HL-60 (cell line): ENCODE results near the gene GPR135.

Source experiments
- DNase-seq, 2 experiments: peaks; one replicate each; pipeline ENCODE4 v3.0.0-alpha.2; 2010 to 2020; ENCODE audit warnings: low read depth in 1 of 2, low spot score in 1 of 2
- H3K27ac ChIP-seq: fragments of 250-450 bp; sonication (Bioruptor Pico); replicated peaks from 2 replicates; pipeline ENCODE4 v1.5.1; 2020; ENCODE audit warnings: mild to moderate bottlenecking, moderate library complexity
- H3K27me3 ChIP-seq: fragments of 250-450 bp; sonication (Bioruptor Pico); 2 replicates; pipeline ENCODE4 v1.5.1; 2021; ENCODE audit warnings: mild to moderate bottlenecking, moderate library complexity; ENCODE audit not compliant: insufficient read depth, poor library complexity, severe bottlenecking
- H3K4me3 ChIP-seq: replicated peaks from 2 replicates; pipeline ENCODE4 v1.5.1; 2011; ENCODE audit warnings: mild to moderate bottlenecking, control low read depth, low read length; ENCODE audit not compliant: insufficient read depth
- CTCF ChIP-seq: IDR thresholded peaks from one replicate; pipeline ENCODE4 v1.5.1; 2011; ENCODE audit warnings: low read length, control low read depth, inconsistent platforms; ENCODE audit not compliant: insufficient read depth
- GABPA ChIP-seq: IDR thresholded peaks from 2 replicates; pipeline ENCODE4 v1.6.1; 2012; ENCODE audit warnings: low read depth
- POLR2AphosphoS5 ChIP-seq: IDR thresholded peaks from 2 replicates; pipeline ENCODE4 v1.6.1; 2012; ENCODE audit warnings: low read depth
- REST ChIP-seq: IDR thresholded peaks from 2 replicates; pipeline ENCODE4 v1.6.1; 2012; ENCODE audit warnings: low read depth; ENCODE audit not compliant: insufficient replicate concordance
- SPI1 ChIP-seq: IDR thresholded peaks from 2 replicates; pipeline ENCODE4 v1.6.1; 2012; ENCODE audit warnings: low read depth, mild to moderate bottlenecking, borderline replicate concordance

The GPR135 gene

GRCh38 chr14:59481871-59482540 lies 16.8 kb upstream of the GPR135 start:
- TF ChIP-seq REST (no peak), CTCF (no peak), SPI1 (no peak), GABPA (no peak), POLR2AphosphoS5 (no peak)
- Histone ChIP-seq H3K27ac (no peak overlapping the region), H3K4me3 (no peak overlapping the region), H3K27me3 (no peaks in the 10 kb centered on the region)
- DNase-seq, result no peak

- no peak for TF ChIP-seq POLR2AphosphoS5
- no peak for TF ChIP-seq CTCF
- TF ChIP-seq GABPA, result no peak
- no peak for TF ChIP-seq SPI1
- no peak for TF ChIP-seq REST
- Histone ChIP-seq H3K27ac (no peak overlapping the region), H3K27me3 (no peaks in the 10 kb centered on the region), H3K4me3 (no peak overlapping the region)
- no peak for DNase-seq
These were observed 16.2 kb upstream of the GPR135 start for GRCh38 chr14:59481407-59481806.

- Histone ChIP-seq H3K4me3 (no peak overlapping the region), H3K27ac (no peak overlapping the region), H3K27me3 (no peaks in the 10 kb centered on the region)
- DNase-seq, result no peak
- TF ChIP-seq POLR2AphosphoS5 (no peak), CTCF (no peak), GABPA (no peak), REST (no peak), SPI1 (no peak)
These were observed 15.0 kb upstream of the GPR135 start for GRCh38 chr14:59480166-59480565.
